Stimulated activated CD4-positive, alpha-beta T cell treated with anti-CD3 and anti-CD28 coated beads, Interleukin-4, amount 100 ng/mL, for 1 hour (primary cell): Measurements from ENCODE around the gene MFSD12.

Experiments used
- DNase-seq: peaks from one replicate; pipeline ENCODE4 v3.0.0-alpha.2; 2020

Gene MFSD12

GRCh38 chr19:3505598-3506383, 51.6 kb downstream of the MFSD12 start, which contains the start of gene FZR1:
FZR1 (plus strand) TSS chr19:3506311; CDS start chr19:3522990, 16,679 bp downstream.
- DNase-seq = peak; percentile 99

GRCh38 chr19:3504735-3505134, 52.7 kb downstream of the MFSD12 start:
- no peak for DNase-seq

- DNase-seq = no peak
These were observed 54.3 kb downstream of the MFSD12 start for GRCh38 chr19:3503036-3503572.

DNA sequence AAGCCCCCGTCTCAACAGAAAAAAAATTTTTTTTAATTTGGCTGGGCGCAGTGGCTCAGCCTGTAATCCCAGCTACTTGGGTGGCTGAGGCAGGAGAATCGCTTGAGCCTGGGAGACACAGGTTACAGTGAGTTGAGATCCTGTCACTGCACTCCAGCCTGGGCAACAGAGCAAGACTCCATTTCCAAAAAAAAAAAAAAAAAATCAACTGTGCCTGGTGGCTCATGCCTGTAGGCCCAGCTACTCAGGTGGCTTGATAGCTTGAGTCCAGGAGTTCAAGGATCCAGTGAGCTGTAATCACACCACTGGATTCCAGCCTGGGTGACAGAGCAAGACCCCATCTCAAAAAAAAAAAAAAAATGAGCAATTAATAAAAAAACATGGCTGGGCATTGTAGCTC, 55.6 kb downstream of the MFSD12 start:
- DNase-seq = no peak

GRCh38 chr19:3500429-3501101, 56.8 kb downstream of the MFSD12 start, which contains the start of gene DOHH:
DOHH (minus strand) TSS chr19:3500674; CDS start chr19:3496814, 3,860 bp downstream.
- peak; percentile 97 for DNase-seq

- no peak for DNase-seq
These were observed 57.5 kb downstream of the MFSD12 start for GRCh38 chr19:3499738-3500428.

GRCh38 chr19:3497757-3498520, 59.4 kb downstream of the MFSD12 start:
- no peak for DNase-seq

GRCh38 chr19:3496392-3497273, 60.8 kb downstream of the MFSD12 start:
- no peak for DNase-seq

DNA sequence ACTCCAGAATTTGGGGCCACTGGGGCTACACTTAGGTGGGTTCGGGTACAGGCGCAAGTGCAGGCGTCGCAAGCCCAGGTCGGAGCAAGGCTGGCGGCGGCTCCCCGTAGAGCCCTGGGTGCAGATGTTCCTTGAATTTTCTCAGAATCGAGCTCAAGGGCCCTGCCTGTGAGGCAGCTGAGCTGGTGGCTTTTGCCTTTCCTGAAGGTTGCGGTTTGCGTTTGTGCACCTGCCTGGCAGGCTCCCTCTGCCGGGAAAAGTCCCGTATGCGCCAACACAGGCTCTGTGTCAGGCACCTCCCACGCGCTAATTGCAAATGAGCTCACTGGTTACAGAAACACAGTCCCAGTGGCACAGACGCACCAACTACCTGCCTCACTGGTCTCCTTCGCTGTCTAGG, 62.8 kb downstream of the MFSD12 start:
- DNase-seq = peak; percentile 65
